VCaP (cell line): ENCODE measurements around the gene ETV4.
A peak's percentile ranks its signal among the peaks of the same experiment; 100 is the strongest.

Source experiments
- H3K27ac ChIP-seq: fragments of 450-650 bp; 2 replicates; pipeline ENCODE4 v1.5.1; 2017
- TF ChIP-seq, protein P1 (sequence below): fragments of 450-650 bp; conservative IDR thresholded peaks from 2 replicates; pipeline ENCODE4 v1.5.1; 2017; ENCODE audit warnings: mild to moderate bottlenecking, moderate library complexity

ETV4 gene

DNA sequence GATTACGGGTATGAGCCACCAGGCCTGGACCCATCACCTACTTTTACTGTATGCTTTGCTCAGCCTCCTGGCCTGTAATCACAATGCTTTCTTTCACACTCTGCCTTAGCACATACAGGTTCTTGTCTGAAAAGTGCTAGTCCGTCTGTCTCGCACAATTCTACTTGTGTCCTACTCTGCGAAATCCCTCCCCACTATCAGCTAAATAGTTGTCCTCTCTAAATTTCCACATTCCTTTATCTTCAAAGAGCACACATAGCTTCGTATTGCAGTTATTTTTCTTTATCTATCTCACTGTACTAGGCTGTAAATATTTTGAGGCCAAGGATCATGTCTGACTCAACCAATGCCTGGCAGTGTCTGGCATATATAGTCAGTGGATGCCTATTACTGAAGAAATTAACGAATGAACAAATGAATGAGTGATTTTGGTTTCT, 38.5 kb upstream of the ETV4 start:
- 0 out of 2 replicates have a peak overlapping the region, but pooled peaks have one; percentile 13 for H3K27ac ChIP-seq
- TF ChIP-seq, protein P1, sequence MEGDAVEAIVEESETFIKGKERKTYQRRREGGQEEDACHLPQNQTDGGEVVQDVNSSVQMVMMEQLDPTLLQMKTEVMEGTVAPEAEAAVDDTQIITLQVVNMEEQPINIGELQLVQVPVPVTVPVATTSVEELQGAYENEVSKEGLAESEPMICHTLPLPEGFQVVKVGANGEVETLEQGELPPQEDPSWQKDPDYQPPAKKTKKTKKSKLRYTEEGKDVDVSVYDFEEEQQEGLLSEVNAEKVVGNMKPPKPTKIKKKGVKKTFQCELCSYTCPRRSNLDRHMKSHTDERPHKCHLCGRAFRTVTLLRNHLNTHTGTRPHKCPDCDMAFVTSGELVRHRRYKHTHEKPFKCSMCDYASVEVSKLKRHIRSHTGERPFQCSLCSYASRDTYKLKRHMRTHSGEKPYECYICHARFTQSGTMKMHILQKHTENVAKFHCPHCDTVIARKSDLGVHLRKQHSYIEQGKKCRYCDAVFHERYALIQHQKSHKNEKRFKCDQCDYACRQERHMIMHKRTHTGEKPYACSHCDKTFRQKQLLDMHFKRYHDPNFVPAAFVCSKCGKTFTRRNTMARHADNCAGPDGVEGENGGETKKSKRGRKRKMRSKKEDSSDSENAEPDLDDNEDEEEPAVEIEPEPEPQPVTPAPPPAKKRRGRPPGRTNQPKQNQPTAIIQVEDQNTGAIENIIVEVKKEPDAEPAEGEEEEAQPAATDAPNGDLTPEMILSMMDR, result no peak

DNA sequence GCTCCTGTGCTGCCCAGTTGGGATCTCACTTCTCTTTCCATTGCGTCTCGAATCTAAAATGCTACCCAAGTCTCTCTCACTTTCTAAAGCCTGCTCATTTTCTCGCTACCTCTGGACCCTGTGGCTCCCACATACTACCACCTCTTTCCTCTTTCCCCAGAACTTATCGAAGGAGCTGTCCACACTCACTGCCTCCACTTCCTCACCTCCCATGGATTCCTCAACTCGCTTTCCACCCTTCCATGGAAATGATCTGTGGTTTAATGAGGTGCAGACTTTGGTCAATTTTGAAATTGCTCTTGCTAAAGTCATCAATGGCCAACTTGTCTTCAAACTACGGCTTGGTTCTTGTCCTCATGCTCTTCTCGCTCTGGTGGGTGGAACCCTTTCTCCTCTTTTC, 37.2 kb upstream of the ETV4 start:
- TF ChIP-seq, protein P1, result no peak
- no peak overlapping the region for H3K27ac ChIP-seq

DNA sequence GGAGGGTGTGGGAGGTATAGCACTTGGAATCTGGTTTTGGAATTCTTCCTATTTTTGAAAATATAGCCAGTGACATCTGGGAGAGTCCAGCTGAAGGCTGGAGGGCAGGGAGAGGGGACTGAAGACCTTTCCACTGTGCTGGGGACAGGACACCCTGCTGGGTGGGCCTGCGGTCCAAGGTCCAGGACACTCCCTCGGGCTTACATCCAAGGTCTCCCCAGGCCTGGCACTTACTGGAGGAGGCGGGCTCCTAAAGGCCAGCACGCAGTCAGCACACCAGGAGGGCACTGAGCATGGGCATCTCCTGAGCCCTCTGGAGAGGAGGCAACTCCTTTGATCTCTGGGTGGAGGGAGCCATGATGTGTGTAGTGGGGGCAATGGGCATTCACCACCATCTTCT, 35.5 kb upstream of the ETV4 start:
- no peak overlapping the region for H3K27ac ChIP-seq

DNA sequence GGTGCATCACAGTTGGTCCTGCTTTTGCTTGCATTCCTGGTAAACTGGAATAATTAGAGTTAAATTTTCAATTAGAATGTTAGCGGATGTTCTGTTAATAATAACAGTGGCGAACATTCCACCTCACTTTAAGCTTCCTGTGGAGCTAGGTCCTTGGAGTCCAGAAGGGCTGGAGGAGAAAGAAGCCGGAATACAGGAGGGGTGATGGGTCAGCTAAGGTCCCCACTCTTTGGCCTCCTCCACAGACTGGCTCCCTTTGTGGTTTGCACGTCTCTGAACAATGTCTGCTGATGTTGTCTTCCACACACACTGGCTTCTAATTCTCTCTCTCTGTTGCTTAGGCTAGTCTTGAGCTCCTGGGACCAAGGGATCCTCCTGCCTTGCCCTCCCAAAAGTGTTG, 35.0 kb upstream of the ETV4 start:
- no peak overlapping the region for H3K27ac ChIP-seq
- TF ChIP-seq, protein P1, result no peak

More for the DNA sequence above, 35.5 kb upstream of the ETV4 start:
- TF ChIP-seq, protein P1, result no peak

DNA sequence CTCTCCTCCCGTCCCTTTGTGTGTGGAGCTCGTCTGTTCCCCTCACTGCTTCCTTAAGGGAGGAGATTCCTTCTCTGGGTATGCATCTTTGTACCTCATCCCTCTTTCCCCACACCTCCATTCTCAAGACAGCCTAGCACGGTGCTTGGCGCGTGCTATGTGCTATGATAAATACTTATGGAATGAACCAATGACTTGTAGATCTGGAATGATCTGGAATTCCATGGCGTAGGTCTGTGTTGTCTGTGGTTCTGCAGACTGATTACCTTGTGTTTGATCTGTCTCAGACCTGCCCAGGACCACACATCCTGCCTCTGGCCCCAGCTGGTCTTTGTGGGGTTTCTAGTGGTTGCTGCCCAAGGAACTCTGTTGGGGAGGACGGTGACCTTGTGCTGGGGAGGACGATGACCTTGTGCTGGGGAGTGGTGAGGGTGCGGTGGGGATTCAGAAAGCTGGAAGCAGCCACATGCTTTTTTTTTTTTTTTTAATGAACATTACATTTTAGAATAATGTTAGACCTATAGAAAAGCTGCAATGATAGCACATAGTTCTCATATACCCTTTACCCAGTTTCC, 33.5 kb upstream of the ETV4 start:
- H3K27ac ChIP-seq, result no peak overlapping the region
- TF ChIP-seq, protein P1, result no peak

DNA sequence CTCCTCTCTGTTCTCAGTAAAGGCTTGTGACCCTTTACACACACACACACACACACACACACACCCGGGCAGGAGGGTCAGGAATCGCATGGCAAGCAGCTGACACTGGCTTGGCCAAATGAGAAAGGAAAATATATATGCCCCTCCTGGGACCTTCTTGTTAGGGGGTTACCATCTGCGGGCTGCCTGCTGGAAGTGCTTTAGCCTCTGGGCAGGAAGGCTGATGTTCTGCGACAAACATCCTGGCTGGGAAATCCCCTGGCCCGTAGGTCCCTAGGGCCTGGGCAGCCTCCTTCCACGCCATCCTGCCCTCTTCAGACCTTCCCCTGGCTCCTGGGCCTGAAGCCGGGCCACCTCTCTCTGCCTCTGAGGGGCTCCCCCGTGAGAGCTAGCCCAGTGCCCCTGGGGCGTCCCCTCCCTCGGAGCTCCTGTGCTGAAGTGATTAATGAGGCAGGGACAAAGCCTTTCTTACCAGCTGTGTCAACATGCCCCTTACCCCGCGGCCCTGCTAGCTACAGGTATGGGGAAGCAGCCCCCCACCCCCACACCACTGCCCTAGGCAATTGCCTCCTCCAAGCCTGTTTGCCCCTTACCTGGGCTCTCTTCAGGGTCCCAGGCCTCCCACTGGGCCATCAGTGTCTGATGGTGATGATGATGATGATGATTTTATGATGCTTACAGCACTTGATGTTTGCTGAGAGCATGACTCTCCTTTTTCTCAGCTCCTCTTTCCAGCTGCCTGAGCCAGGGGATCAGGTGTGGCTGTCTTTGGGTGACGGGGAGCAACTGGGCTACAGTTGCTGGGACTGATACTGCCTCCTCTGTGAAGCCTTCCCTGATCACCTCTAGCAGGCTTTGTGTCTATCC, 32.8 kb upstream of the ETV4 start:
- TF ChIP-seq, protein P1, result no peak
- H3K27ac ChIP-seq, result no peak overlapping the region

DNA sequence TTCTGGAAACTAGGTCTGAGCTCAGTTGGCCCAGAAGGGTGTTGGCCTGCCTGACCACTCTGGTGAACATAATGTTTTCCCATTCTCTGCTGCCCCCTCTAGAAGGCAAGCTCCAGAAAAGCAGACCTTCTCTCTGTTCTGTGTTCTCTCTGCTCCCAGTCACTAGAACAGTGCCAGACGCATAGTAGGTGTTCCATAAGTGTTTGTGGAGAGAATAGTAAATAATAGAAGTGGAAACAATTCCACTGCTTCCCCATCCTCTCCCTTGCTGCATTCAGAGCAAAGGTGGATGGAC, 32.2 kb upstream of the ETV4 start:
- no peak overlapping the region for H3K27ac ChIP-seq
- TF ChIP-seq, protein P1, result no peak
